GM12878 (cell line): ENCODE results near the gene CMAS. TPM values are rescaled to one million over a fixed set of nuclear protein-coding genes. Genes with fewer than 3 reads are reported as not detected.

Source experiments
- ATAC-seq: fragments of 200-7000 bp; cut with Tn5 transposase; 3 replicates; pipeline ENCODE4 v1.9.1; 2020; ENCODE audit warnings: mild to moderate bottlenecking, moderate library complexity
- BruUV-seq: library from RNA; stranded (reverse); fragments of 400-500 nt; replicated peaks from 2 replicates; lab custom pipeline; 2021; lab: Mats Ljungman, UMichigan
- CTCF ChIA-PET: fragments of 300-600 bp; sonication (Branson Sonifier 250); formaldehyde crosslinking; extraction: SDS; loops from one replicate; lab custom pipeline; 2021; ENCODE audit warnings: inconsistent platforms; lab: Yijun Ruan, JAX
- POLR2A ChIA-PET: fragments of 350-600 bp; formaldehyde crosslinking; extraction: SDS; loops from one replicate; lab custom pipeline; 2021; ENCODE audit warnings: inconsistent platforms; lab: Charles Lee
- RAD21 ChIA-PET: fragments of 300-600 bp; sonication (Branson Sonifier 250); formaldehyde crosslinking; loops from one replicate; lab custom pipeline; 2023; ENCODE audit warnings: antibody characterized with exemption; ENCODE audit not compliant: unreplicated experiment; lab: Charles Lee
- SMC1A ChIA-PET: fragments of 300-600 bp; sonication (Branson Sonifier 250); formaldehyde crosslinking; loops from one replicate; lab custom pipeline; 2023; ENCODE audit not compliant: unreplicated experiment, uncharacterized antibody; lab: Charles Lee
- DNase-seq: peaks from one replicate; pipeline ENCODE4 v3.0.0-alpha.2; 2011; ENCODE audit warnings: low read depth, low spot score
- FAIRE-seq: peaks from 3 replicates; lab custom pipeline; 2011; peaks lifted over from hg19 to GRCh38; lab: Jason Lieb, UNC
- H2AFZ ChIP-seq: 2 replicates; pipeline ENCODE4 v1.6.0; 2011; ENCODE audit warnings: low read depth, low read length, control low read depth; ENCODE audit not compliant: control insufficient read depth
- H3K27ac ChIP-seq: 2 replicates; pipeline ENCODE4 v1.5.1; 2011; ENCODE audit warnings: control low read depth; ENCODE audit not compliant: control insufficient read depth, insufficient read depth
- H3K27me3 ChIP-seq, 2 experiments: replicated peaks in 1 of 2; 2 replicates each; pipeline versions ENCODE4 v1.6.0 to v1.6.1; 2011; ENCODE audit warnings: low read length in 1 of 2; ENCODE audit not compliant: control insufficient read depth in 2 of 2, insufficient read depth in 2 of 2
- H3K36me3 ChIP-seq, 2 experiments: 2 replicates each; pipeline ENCODE4 v1.5.1; 2011; ENCODE audit warnings: low read length in 1 of 2; ENCODE audit not compliant: control insufficient read depth in 2 of 2, insufficient read depth in 2 of 2
- H3K4me1 ChIP-seq: 2 replicates; pipeline ENCODE4 v1.6.1; 2011; ENCODE audit warnings: mild to moderate bottlenecking, low read length, moderate library complexity, mixed read lengths; ENCODE audit not compliant: control insufficient read depth, insufficient read depth
- H3K4me2 ChIP-seq: 2 replicates; pipeline ENCODE4 v1.6.0; 2011; ENCODE audit warnings: control low read depth; ENCODE audit not compliant: control insufficient read depth, insufficient read depth
- H3K4me3 ChIP-seq: fragments of 200-600 bp; sonication (generic); 2 replicates; pipeline ENCODE4 v1.5.1; 2016
- H3K79me2 ChIP-seq: 2 replicates; pipeline ENCODE4 v1.6.0; 2011; ENCODE audit warnings: low read length; ENCODE audit not compliant: control insufficient read depth, insufficient read depth
- H3K9ac ChIP-seq: 2 replicates; pipeline ENCODE4 v1.8.0; 2011; ENCODE audit warnings: low read length, control low read depth, mixed read lengths; ENCODE audit not compliant: control insufficient read depth, insufficient read depth
- H3K9me3 ChIP-seq: replicated peaks from 3 replicates; pipeline ENCODE4 v1.5.1; 2011; ENCODE audit warnings: mild to moderate bottlenecking, low read length; ENCODE audit not compliant: control insufficient read depth, insufficient read depth
- H4K20me1 ChIP-seq: 2 replicates; pipeline ENCODE4 v1.6.0; 2011; ENCODE audit not compliant: control insufficient read depth, insufficient read depth
- EP300 ChIP-seq, 2 experiments: fragments of 150-350 bp in 1 of 2; IDR thresholded peaks; 2 replicates each; pipeline ENCODE4 v1.6.1; 2011 to 2012; ENCODE audit warnings: low read depth in 2 of 2, low read length in 2 of 2, borderline replicate concordance in 1 of 2, improper control_type of control experiment in 1 of 2, inconsistent platforms in 1 of 2; ENCODE audit not compliant: control insufficient read depth in 1 of 2
- IRF4 ChIP-seq: IDR thresholded peaks from 2 replicates; pipeline ENCODE4 v1.6.1; 2011; ENCODE audit warnings: low read depth, low read length
- KLF5 ChIP-seq: fragments of 450-650 bp; IDR thresholded peaks from 2 replicates; pipeline ENCODE4 v1.6.1; 2014; ENCODE audit warnings: mild to moderate bottlenecking; ENCODE audit not compliant: partially characterized antibody
- LARP7 ChIP-seq: fragments of 450-650 bp; IDR thresholded peaks from 2 replicates; pipeline ENCODE4 v1.6.1; 2017; ENCODE audit warnings: mild to moderate bottlenecking
- MTA2 ChIP-seq: fragments of 450-650 bp; IDR thresholded peaks from 2 replicates; pipeline ENCODE4 v1.6.1; 2016; ENCODE audit warnings: low read depth, mild to moderate bottlenecking, moderate library complexity
- POLR2AphosphoS2 ChIP-seq: IDR thresholded peaks from 2 replicates; pipeline ENCODE4 v1.6.1; 2011; ENCODE audit warnings: low read depth, mild to moderate bottlenecking, low read length, improper control_type of control experiment, moderate library complexity
- RAD21 ChIP-seq: IDR thresholded peaks from 2 replicates; pipeline ENCODE4 v1.6.1; 2011; ENCODE audit warnings: mild to moderate bottlenecking, low read depth, low read length, moderate library complexity; ENCODE audit not compliant: insufficient read depth
- RUNX3 ChIP-seq: IDR thresholded peaks from 2 replicates; pipeline ENCODE4 v1.6.1; 2012; ENCODE audit warnings: low read length, inconsistent platforms
- SIN3A ChIP-seq: IDR thresholded peaks from 2 replicates; pipeline ENCODE4 v1.6.1; 2012; ENCODE audit warnings: low read depth, low read length, improper control_type of control experiment
- WGBS: methylation state at CpG from one replicate; pipeline ENCODE4 v1.1.6; 2016; ENCODE audit warnings: low lambda C conversion rate; ENCODE audit not compliant: insufficient replicate concordance, insufficient coverage; ENCODE audit errors: missing lambda C conversion rate; 5-methylcytosine and 5-hydroxymethylcytosine counted together
- in situ Hi-C: fragments of 300-500 bp; cut with MboI; formaldehyde crosslinking; loops from 9 replicates; pipeline ENCODE4 v1.14.3; 2018; ENCODE audit warnings: mixed read lengths
- intact Hi-C: fragments of 100-400 bp; cut with micrococcal nuclease; formaldehyde crosslinking; loops from one replicate; pipeline ENCODE4 v1.14.2; 2022; ENCODE audit not compliant: unreplicated experiment
- polyA plus RNA-seq, 11 experiments: library from polyadenylated mRNA; depleted of rRNA in 4 of 11; unstranded in 6 of 11; stranded (reverse) in 5 of 11; fragments of >200 nt; fragmentation: Nextera tagmentation in 4 of 11; fragmentation: Illumina TruSeq in 1 of 11; extraction: Ambion mirVana in 4 of 11; extraction: Trizol in 1 of 11; gene quantifications; 1 replicate in 1 of 11; 2 replicates in 10 of 11; pipeline versions ENCODE4 v1.2.1 to v1.2.3, GENCODE V29; 2011 to 2016; ENCODE audit warnings: inconsistent platforms in 2 of 11, missing spikeins in 2 of 11, low read depth in 1 of 11
- total RNA-seq, 4 experiments: library from RNA; depleted of rRNA in 3 of 4; stranded (reverse); fragments of >200 nt in 3 of 4; fragmentation: Illumina TruSeq in 1 of 4; extraction: Trizol in 1 of 4; gene quantifications; 2 replicates each; pipeline versions ENCODE4 v1.2.1 to v1.2.3, GENCODE V29; 2013 to 2021
- TF ChIP-seq, protein P1 (sequence below): IDR thresholded peaks from 2 replicates; pipeline ENCODE4 v1.6.1; 2011; ENCODE audit warnings: mild to moderate bottlenecking, low read depth, low read length, moderate library complexity; ENCODE audit not compliant: insufficient replicate concordance
- TF ChIP-seq, protein P2 (sequence below): IDR thresholded peaks from 2 replicates; pipeline ENCODE4 v1.6.1; 2011; ENCODE audit warnings: low read depth, mild to moderate bottlenecking, low read length, moderate library complexity, borderline replicate concordance; ENCODE audit errors: extremely low read depth
- TF ChIP-seq, protein P3 (sequence below), 3 experiments: IDR thresholded peaks in 2 of 3; conservative IDR thresholded peaks in 1 of 3; 2 replicates each; pipeline ENCODE4 v1.5.1; 2011; ENCODE audit warnings: low read depth in 3 of 3, low read length in 3 of 3, mild to moderate bottlenecking in 3 of 3, control low read depth in 2 of 3, moderate library complexity in 2 of 3, inconsistent platforms in 1 of 3, mixed read lengths in 1 of 3; ENCODE audit not compliant: control insufficient read depth in 2 of 3, insufficient read depth in 1 of 3; ENCODE audit errors: extremely low read depth in 1 of 3

The CMAS gene
- total and polyA plus RNA-seq, 10 of the 15 experiments (the other 5 are each of a cell fraction or from before 2014, with no cell fraction given) = 12.9 to 73.2 (median 30.8) TPM

DNA sequence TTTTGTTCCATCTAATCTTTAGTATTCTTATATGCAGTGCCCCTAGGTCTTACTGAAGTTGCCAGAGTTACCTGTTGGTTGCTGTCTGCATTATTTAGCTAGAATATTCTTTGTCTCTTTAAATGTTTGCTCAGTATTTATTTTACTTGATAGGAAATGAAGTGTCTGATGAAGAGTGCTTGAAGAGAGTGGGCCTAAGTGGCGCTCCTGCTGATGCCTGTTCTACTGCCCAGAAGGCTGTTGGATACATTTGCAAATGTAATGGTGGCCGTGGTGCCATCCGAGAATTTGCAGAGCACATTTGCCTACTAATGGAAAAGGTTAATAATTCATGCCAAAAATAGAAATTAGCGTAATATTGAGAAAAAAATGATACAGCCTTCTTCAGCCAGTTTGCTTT is 18.9 kb downstream of the CMAS start:
- Histone ChIP-seq H3K4me2 (no peak overlapping the region), H3K27me3 (no peaks in the 10 kb centered on the region), H3K27ac (no peak overlapping the region), H3K79me2 (no peaks in the 10 kb centered on the region), H4K20me1 (no peaks in the 10 kb centered on the region), H3K4me3 (no peak overlapping the region), H3K4me1 (no peaks in the 10 kb centered on the region), H3K9me3 (no peaks in the 10 kb centered on the region), H2AFZ (no peak overlapping the region), H3K9ac (no peak overlapping the region), H3K36me3 (peaks cover 0 to 5% of the 10 kb centered on the region in 2 experiments; a peak in 2 of 4 replicates)
- POLR2A ChIA-PET = no interaction called here
- no peak for TF ChIP-seq POLR2AphosphoS2
- TF ChIP-seq, protein P1, sequence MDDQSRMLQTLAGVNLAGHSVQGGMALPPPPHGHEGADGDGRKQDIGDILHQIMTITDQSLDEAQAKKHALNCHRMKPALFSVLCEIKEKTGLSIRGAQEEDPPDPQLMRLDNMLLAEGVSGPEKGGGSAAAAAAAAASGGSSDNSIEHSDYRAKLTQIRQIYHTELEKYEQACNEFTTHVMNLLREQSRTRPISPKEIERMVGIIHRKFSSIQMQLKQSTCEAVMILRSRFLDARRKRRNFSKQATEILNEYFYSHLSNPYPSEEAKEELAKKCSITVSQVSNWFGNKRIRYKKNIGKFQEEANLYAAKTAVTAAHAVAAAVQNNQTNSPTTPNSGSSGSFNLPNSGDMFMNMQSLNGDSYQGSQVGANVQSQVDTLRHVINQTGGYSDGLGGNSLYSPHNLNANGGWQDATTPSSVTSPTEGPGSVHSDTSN = no peak
- no peak for TF ChIP-seq LARP7
- no peak for TF ChIP-seq IRF4
- TF ChIP-seq KLF5 = no peak
- in situ Hi-C loops (no loop called here), intact Hi-C loops (no loop called here)
- ATAC-seq (no peak), FAIRE-seq (no peak), DNase-seq (no peak)
- CTCF ChIA-PET = interaction anchor here (0.7 kb wide), 1 partner anchor 342 kb away, joined by 3 read pairs; no protein-coding TSS in a partner anchor
- no TSS peak for BruUV-seq
- SMC1A ChIA-PET = no interaction called here
- 97% methylated on average over 4 of the region's 4 CpGs for WGBS
- RAD21 ChIA-PET = no interaction called here

DNA sequence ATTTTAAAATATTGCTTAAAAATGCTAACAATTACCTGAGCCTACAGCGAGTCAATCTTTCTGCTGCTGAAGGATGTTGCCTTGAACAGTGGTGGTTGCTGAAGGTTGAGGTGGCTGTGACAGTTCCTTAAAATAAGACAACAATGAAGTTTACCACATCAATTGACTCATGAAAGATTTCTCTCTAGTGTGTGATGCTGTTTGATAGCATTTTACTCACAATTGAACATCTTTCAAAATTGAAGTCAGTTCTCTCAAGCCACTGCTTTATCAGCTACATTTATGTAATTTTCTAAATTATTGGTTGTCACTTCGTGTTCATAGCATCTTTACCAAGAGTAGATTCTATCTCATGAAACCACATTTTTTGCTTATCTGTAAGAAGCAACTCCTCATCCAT is 20.3 kb downstream of the CMAS start:
- RAD21 ChIA-PET = no interaction called here
- POLR2A ChIA-PET = no interaction called here
- in situ Hi-C loops = no loop called here
- no peaks in the 10 kb centered on the region for H3K4me1 ChIP-seq
- H3K9ac ChIP-seq = no peak overlapping the region
- CTCF ChIA-PET = no interaction called here
- ATAC-seq (no peak), DNase-seq (no peak), FAIRE-seq (no peak)
- H3K4me3 ChIP-seq = no peak overlapping the region
- intact Hi-C loops = no loop called here
- H3K4me2 ChIP-seq = no peak overlapping the region
- H3K27ac ChIP-seq = no peak overlapping the region
- peaks cover 0 to 5% of the 10 kb centered on the region in 2 experiments; a peak in 2 of 4 replicates for H3K36me3 ChIP-seq
- 98% methylated on average over 2 of the region's 2 CpGs for whole genome bisulfite sequencing
- H3K27me3 ChIP-seq = no peaks in the 10 kb centered on the region
- H3K79me2 ChIP-seq = no peaks in the 10 kb centered on the region
- H4K20me1 ChIP-seq = no peaks in the 10 kb centered on the region
- no TSS peak for BruUV-seq
- no peaks in the 10 kb centered on the region for H3K9me3 ChIP-seq
- no peak overlapping the region for H2AFZ ChIP-seq
- no peak for TF ChIP-seq RAD21
- TF ChIP-seq MTA2 = no peak
- no peak for TF ChIP-seq SIN3A
- TF ChIP-seq, protein P2, sequence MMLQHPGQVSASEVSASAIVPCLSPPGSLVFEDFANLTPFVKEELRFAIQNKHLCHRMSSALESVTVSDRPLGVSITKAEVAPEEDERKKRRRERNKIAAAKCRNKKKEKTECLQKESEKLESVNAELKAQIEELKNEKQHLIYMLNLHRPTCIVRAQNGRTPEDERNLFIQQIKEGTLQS = no peak
- TF ChIP-seq, protein P3, sequence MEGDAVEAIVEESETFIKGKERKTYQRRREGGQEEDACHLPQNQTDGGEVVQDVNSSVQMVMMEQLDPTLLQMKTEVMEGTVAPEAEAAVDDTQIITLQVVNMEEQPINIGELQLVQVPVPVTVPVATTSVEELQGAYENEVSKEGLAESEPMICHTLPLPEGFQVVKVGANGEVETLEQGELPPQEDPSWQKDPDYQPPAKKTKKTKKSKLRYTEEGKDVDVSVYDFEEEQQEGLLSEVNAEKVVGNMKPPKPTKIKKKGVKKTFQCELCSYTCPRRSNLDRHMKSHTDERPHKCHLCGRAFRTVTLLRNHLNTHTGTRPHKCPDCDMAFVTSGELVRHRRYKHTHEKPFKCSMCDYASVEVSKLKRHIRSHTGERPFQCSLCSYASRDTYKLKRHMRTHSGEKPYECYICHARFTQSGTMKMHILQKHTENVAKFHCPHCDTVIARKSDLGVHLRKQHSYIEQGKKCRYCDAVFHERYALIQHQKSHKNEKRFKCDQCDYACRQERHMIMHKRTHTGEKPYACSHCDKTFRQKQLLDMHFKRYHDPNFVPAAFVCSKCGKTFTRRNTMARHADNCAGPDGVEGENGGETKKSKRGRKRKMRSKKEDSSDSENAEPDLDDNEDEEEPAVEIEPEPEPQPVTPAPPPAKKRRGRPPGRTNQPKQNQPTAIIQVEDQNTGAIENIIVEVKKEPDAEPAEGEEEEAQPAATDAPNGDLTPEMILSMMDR (IDR thresholded peaks at IDR 0.05 in 2 of 3, conservative IDR thresholded peaks at IDR 0.05 in 1 of 3; ENCODE audit: control insufficient read depth in 2 of 3, extremely low read depth in 1 of 3, insufficient read depth in 1 of 3, low read depth in 3 of 3, low read length in 3 of 3) = no peak
- TF ChIP-seq RUNX3 = no peak
- no peak for TF ChIP-seq EP300 (IDR thresholded peaks at IDR 0.05; ENCODE audit: borderline replicate concordance in 1 of 2, control insufficient read depth in 1 of 2, low read depth in 2 of 2, low read length in 2 of 2)
- SMC1A ChIA-PET = no interaction called here
